Uterus (tissue), 4 donors: ENCODE data around the gene HMGXB4. TPM values are rescaled to one million over a fixed set of nuclear protein-coding genes. Genes with fewer than 3 reads are reported as not detected.

Source experiments
- DNase-seq, 2 donors: peaks; one replicate each; pipeline ENCODE4 v3.0.0-alpha.2; 2019 to 2020
- H3K27ac ChIP-seq, 2 donors: fragments of 200-600 bp; sonication (generic); 1 replicate in 1 of 2; 2 replicates in 1 of 2; pipeline ENCODE4 v1.5.1; 2016 to 2018
- H3K27me3 ChIP-seq, 2 donors: fragments of 200-600 bp; sonication (generic); one replicate each; pipeline ENCODE4 v1.5.1; 2018 to 2019; ENCODE audit warnings: control low read depth in 1 of 2
- H3K36me3 ChIP-seq, 2 donors: fragments of 200-600 bp; sonication (generic); one replicate each; pipeline ENCODE4 v1.5.1; 2019; ENCODE audit warnings: control low read depth in 1 of 2
- H3K4me1 ChIP-seq, 2 donors: fragments of 200-600 bp; sonication (generic); one replicate each; pipeline ENCODE4 v1.5.1; 2018 to 2019; ENCODE audit warnings: control low read depth in 1 of 2
- H3K4me3 ChIP-seq, 2 donors: fragments of 200-600 bp; sonication (generic); 1 replicate in 1 of 2; 2 replicates in 1 of 2; pipeline ENCODE4 v1.5.1; 2018 to 2019; ENCODE audit warnings: mild to moderate bottlenecking in 1 of 2
- H3K9me3 ChIP-seq, 2 donors: fragments of 200-600 bp; sonication (generic); one replicate each; pipeline ENCODE4 v1.5.1; 2019; ENCODE audit warnings: control low read depth in 1 of 2
- POLR2A ChIP-seq, 2 donors: fragments of 450-650 bp; IDR thresholded peaks; one replicate each; pipeline ENCODE4 v1.6.1; 2016; ENCODE audit warnings: antibody characterized with exemption in 2 of 2, mild to moderate bottlenecking in 1 of 2, moderate library complexity in 1 of 2
- intact Hi-C: fragments of 100-400 bp; cut with DNase I; formaldehyde crosslinking; loops from one replicate; pipeline ENCODE4 v1.15.1; 2023; ENCODE audit warnings: low total_unique reads
- total RNA-seq, 4 donors: library from RNA; depleted of rRNA in 3 of 4; stranded (reverse); fragments of >200 nt in 3 of 4; gene quantifications; one replicate each; pipeline versions ENCODE4 v1.1.0 to v1.2.4, GENCODE V29; 2014 to 2023
- TF ChIP-seq, protein P1 (sequence below), 4 experiments: fragments of 200-600 bp in 2 of 4; fragments of 450-650 bp in 2 of 4; sonication (generic) in 2 of 4; IDR thresholded peaks; one replicate each; pipeline ENCODE4 v1.5.1; 2016 to 2019; ENCODE audit warnings: antibody characterized with exemption in 4 of 4, mild to moderate bottlenecking in 2 of 4, moderate library complexity in 1 of 4
- donor health status: DM: yes; HTN: yes; CAD: no.

The HMGXB4 gene
- total RNA-seq, 4 donors from 2014 or later = 15.1 to 29.6 (median 20.8) TPM

DNA sequence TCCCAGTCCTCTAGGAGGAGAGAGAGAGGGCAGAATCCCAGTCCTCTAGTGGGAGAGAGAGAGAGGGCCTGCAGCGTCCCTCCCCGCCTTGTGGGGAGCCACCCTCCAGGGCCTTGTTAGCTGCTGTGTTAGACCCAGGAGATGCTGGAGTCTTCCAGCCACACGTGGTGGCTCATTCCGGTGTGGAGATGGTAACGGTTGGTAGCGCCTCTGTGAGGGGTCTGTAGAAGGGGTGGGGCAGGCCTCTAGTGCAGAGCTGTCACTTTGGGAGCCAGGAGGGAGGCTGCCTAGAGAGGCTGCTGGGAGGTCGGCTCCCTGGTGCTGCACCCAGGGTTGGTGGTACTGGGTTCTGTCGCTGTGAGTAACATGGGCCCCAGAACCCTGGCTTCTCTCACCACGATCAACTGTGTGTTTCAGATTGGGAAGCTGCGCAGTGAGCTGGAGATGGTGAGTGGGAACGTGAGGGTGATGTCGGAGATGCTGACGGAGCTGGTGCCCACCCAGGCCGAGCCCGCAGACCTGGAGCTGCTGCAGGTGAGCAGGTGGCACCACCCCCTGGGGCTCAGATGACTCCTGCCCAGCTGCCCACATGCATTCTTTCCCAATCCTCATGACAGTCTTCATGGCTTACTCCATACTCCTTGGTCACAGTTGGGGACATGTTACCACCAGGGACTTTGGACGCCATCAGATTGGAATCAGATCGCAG, 69.7 kb downstream of the HMGXB4 start:
- Histone ChIP-seq H3K4me3 (no peak overlapping the region), H3K27me3 (no peaks in the 10 kb centered on the region), H3K36me3 (no peaks in the 10 kb centered on the region), H3K4me1 (peaks cover 0 to 4% of the 10 kb centered on the region in 2 donors), H3K27ac (no peak overlapping the region), H3K9me3 (no peaks in the 10 kb centered on the region)
- DNase-seq = no peak
- intact Hi-C loops = no loop called here
- TF ChIP-seq, protein P1, sequence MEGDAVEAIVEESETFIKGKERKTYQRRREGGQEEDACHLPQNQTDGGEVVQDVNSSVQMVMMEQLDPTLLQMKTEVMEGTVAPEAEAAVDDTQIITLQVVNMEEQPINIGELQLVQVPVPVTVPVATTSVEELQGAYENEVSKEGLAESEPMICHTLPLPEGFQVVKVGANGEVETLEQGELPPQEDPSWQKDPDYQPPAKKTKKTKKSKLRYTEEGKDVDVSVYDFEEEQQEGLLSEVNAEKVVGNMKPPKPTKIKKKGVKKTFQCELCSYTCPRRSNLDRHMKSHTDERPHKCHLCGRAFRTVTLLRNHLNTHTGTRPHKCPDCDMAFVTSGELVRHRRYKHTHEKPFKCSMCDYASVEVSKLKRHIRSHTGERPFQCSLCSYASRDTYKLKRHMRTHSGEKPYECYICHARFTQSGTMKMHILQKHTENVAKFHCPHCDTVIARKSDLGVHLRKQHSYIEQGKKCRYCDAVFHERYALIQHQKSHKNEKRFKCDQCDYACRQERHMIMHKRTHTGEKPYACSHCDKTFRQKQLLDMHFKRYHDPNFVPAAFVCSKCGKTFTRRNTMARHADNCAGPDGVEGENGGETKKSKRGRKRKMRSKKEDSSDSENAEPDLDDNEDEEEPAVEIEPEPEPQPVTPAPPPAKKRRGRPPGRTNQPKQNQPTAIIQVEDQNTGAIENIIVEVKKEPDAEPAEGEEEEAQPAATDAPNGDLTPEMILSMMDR (IDR thresholded peaks at IDR 0.05) = no peak
- no peak for TF ChIP-seq POLR2A (IDR thresholded peaks at IDR 0.05)

DNA sequence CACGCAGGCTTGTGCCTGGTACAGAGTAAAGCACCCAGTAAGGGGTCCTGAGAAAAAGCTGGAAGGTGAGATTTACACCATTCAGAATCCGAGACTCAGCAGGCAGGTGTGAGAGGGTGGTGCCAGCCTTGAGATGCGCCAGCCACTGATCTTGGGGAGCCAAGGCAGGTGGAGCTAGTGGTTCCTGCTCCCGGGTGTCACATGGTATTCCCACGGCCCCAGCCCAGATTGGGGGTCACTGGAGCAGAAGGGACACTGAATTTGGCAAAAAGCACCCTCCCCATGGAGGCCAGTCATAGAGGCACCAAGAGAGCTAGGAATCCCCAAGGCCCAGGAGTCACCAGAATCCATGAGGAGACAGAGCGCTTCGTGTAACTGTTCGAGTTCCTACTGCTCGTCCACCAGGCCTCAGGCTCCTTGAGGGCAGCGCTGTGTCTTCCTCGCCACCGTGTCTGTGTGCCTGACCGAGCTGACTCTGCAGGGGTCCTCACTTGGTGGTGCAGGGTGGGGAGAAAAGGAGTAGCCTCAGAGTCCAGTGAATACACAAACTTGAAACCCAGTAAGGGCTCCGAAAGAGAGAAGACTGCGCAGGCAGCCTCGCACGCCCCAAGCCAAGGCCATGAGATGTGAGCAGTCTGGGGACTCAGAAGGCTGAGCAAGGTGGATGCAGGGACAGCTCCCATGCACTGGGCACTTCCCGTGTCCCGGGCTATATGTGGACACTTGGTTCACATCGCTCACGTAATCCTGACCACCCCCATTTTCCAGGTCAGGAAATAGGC, 70.6 kb downstream of the HMGXB4 start:
- no peaks in the 10 kb centered on the region for H3K36me3 ChIP-seq
- no peak overlapping the region for H3K27ac ChIP-seq
- no peak overlapping the region for H3K4me3 ChIP-seq
- no peak for TF ChIP-seq POLR2A (IDR thresholded peaks at IDR 0.05)
- TF ChIP-seq, protein P1 (IDR thresholded peaks at IDR 0.05) = no peak
- H3K9me3 ChIP-seq = no peaks in the 10 kb centered on the region
- no peak for DNase-seq
- H3K4me1 ChIP-seq = peaks cover 0 to 4% of the 10 kb centered on the region in 2 donors
- intact Hi-C loops = no loop called here
- H3K27me3 ChIP-seq = no peaks in the 10 kb centered on the region

- no peak for DNase-seq
- intact Hi-C loops = no loop called here
- Histone ChIP-seq H3K4me1 (peaks cover 0 to 4% of the 10 kb centered on the region in 2 donors), H3K36me3 (no peaks in the 10 kb centered on the region), H3K27ac (no peak overlapping the region), H3K27me3 (no peaks in the 10 kb centered on the region), H3K4me3 (no peak overlapping the region), H3K9me3 (no peaks in the 10 kb centered on the region)
- no peak for TF ChIP-seq POLR2A (IDR thresholded peaks at IDR 0.05)
- TF ChIP-seq, protein P1 (IDR thresholded peaks at IDR 0.05) = no peak
Measured at GRCh38 chr22:35328472-35328885, 71.2 kb downstream of the HMGXB4 start.

- intact Hi-C loops = no loop called here
- Histone ChIP-seq H3K9me3 (no peaks in the 10 kb centered on the region), H3K36me3 (no peaks in the 10 kb centered on the region), H3K4me3 (no peak overlapping the region), H3K4me1 (peaks cover 0 to 4% of the 10 kb centered on the region in 2 donors), H3K27ac (peak overlapping the region; percentile 73 to 82), H3K27me3 (no peaks in the 10 kb centered on the region)
- TF ChIP-seq, protein P1 (IDR thresholded peaks at IDR 0.05) = no peak
- TF ChIP-seq POLR2A (IDR thresholded peaks at IDR 0.05) = no peak
- DNase-seq = no peak
Measured at GRCh38 chr22:35329114-35329847, 72.0 kb downstream of the HMGXB4 start.
